Panc1 (cell line): Measurements from ENCODE around the gene PAPSS2. TPM values are rescaled to one million over a fixed set of nuclear protein-coding genes. Genes with fewer than 3 reads are reported as not detected.

Experiments used
- ATAC-seq: fragments of 200-7000 bp; cut with Tn5 transposase; 2 replicates; pipeline ENCODE4 v1.9.1; 2020; ENCODE audit warnings: mild to moderate bottlenecking, moderate library complexity
- BruUV-seq: library from RNA; stranded (reverse); fragments of 400-500 nt; replicated peaks from 2 replicates; lab custom pipeline; 2021; lab: Mats Ljungman, UMichigan
- CTCF ChIA-PET: fragments of 300-600 bp; sonication (Branson Sonifier 250); formaldehyde crosslinking; loops from one replicate; lab custom pipeline; 2022; ENCODE audit warnings: antibody characterized with exemption; lab: Charles Lee
- POLR2A ChIA-PET: fragments of 300-600 bp; sonication (Branson Sonifier 250); formaldehyde crosslinking; loops from one replicate; lab custom pipeline; 2022; ENCODE audit warnings: antibody characterized with exemption; lab: Charles Lee
- DNase-seq: peaks from one replicate; pipeline ENCODE4 v3.0.0-alpha.2; 2010; ENCODE audit warnings: low read depth, low spot score
- H3K27ac ChIP-seq: 2 replicates; pipeline ENCODE4 v1.5.1; 2011; ENCODE audit warnings: mild to moderate bottlenecking, low read length, inconsistent platforms
- H3K27me3 ChIP-seq: fragments of 200-500 bp; sonication (Bioruptor generic); 2 replicates; pipeline ENCODE4 v1.6.0; 2014; ENCODE audit warnings: low read length, inconsistent platforms; ENCODE audit not compliant: control insufficient read depth, insufficient read depth
- H3K36me3 ChIP-seq: fragments of 200-500 bp; sonication (Bioruptor generic); 2 replicates; pipeline ENCODE4 v1.5.1; 2014; ENCODE audit warnings: inconsistent platforms, mild to moderate bottlenecking, low read length, moderate library complexity; ENCODE audit not compliant: control insufficient read depth, insufficient read depth
- H3K4me1 ChIP-seq: 2 replicates; pipeline ENCODE4 v1.5.1; 2011; ENCODE audit warnings: inconsistent platforms, mild to moderate bottlenecking, low read length, moderate library complexity; ENCODE audit not compliant: control insufficient read depth, insufficient read depth
- H3K4me3 ChIP-seq, 2 experiments: 2 replicates each; pipeline ENCODE4 v1.5.1; 2011 to 2012; ENCODE audit warnings: low read depth in 2 of 2, low read length in 2 of 2, mild to moderate bottlenecking in 2 of 2, inconsistent platforms in 1 of 2, moderate library complexity in 1 of 2
- H3K9me3 ChIP-seq: fragments of 200-500 bp; sonication (Bioruptor generic); 2 replicates; pipeline ENCODE4 v1.5.1; 2014; ENCODE audit warnings: low read depth, mild to moderate bottlenecking, inconsistent platforms, low read length, moderate library complexity; ENCODE audit not compliant: control insufficient read depth, insufficient read depth
- POLR2AphosphoS5 ChIP-seq: IDR thresholded peaks from 2 replicates; pipeline ENCODE4 v1.6.1; 2012; ENCODE audit warnings: mild to moderate bottlenecking, low read depth, low read length, moderate library complexity
- SIN3A ChIP-seq: IDR thresholded peaks from 2 replicates; pipeline ENCODE4 v1.6.1; 2012; ENCODE audit warnings: low read depth, mild to moderate bottlenecking, low read length, moderate library complexity, borderline replicate concordance; ENCODE audit not compliant: insufficient read depth
- TCF7L2 ChIP-seq: IDR thresholded peaks from 2 replicates; pipeline ENCODE4 v1.6.1; 2011; ENCODE audit warnings: mild to moderate bottlenecking, low read depth, low read length, inconsistent platforms
- in situ Hi-C: cut with HindIII; loops from 2 replicates; pipeline ENCODE4 v1.10.0; 2016; ENCODE audit warnings: low sequenced_read_pairs, low pct_unique_long_range_greater_than_20kb
- intact Hi-C: fragments of 100-400 bp; cut with micrococcal nuclease; formaldehyde crosslinking; loops from one replicate; pipeline ENCODE4 v1.10.0; 2022; ENCODE audit not compliant: unreplicated experiment
- total RNA-seq: library from RNA; stranded (reverse); gene quantifications from one replicate; pipeline ENCODE4 v1.2.1, GENCODE V29; 2021; ENCODE audit not compliant: unreplicated experiment
- TF ChIP-seq, protein P1 (sequence below), 2 experiments: IDR thresholded peaks; 2 replicates each; pipeline ENCODE4 v1.6.1; 2011 to 2012; ENCODE audit warnings: low read depth in 2 of 2, control low read depth in 1 of 2, low read length in 1 of 2, mild to moderate bottlenecking in 1 of 2, moderate library complexity in 1 of 2; ENCODE audit not compliant: insufficient read depth in 1 of 2
- TF ChIP-seq, protein P2 (sequence below): fragments of 450-650 bp; IDR thresholded peaks from 2 replicates; pipeline ENCODE4 v1.5.1; 2017; ENCODE audit warnings: mild to moderate bottlenecking

Gene PAPSS2
- total RNA-seq, 1 experiment from 2014 or later, result 17.1 TPM

DNA sequence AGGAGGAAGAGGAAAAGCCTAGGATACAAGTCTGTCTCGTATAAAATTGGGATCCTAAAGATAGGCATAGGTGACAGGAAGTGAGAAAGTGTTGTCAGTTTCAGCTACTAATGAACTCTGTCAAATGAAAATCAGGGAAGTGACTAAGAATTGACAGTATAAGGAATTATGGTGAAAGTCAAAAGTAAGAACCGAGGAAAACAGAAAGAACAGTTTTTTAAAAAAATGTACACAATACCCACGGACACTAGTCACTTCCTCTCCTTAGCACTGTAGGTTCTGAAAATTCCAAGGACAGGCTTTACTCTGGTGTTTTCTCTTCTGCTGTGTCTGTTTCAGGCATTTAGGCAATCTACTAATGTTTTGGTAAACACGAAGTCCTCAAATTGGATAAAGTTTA is 116.1 kb downstream of the PAPSS2 start:
- ATAC-seq (no peak), DNase-seq (no peak)
- TF ChIP-seq SIN3A (no peak), TCF7L2 (no peak), POLR2AphosphoS5 (no peak)
- TF ChIP-seq, protein P1, sequence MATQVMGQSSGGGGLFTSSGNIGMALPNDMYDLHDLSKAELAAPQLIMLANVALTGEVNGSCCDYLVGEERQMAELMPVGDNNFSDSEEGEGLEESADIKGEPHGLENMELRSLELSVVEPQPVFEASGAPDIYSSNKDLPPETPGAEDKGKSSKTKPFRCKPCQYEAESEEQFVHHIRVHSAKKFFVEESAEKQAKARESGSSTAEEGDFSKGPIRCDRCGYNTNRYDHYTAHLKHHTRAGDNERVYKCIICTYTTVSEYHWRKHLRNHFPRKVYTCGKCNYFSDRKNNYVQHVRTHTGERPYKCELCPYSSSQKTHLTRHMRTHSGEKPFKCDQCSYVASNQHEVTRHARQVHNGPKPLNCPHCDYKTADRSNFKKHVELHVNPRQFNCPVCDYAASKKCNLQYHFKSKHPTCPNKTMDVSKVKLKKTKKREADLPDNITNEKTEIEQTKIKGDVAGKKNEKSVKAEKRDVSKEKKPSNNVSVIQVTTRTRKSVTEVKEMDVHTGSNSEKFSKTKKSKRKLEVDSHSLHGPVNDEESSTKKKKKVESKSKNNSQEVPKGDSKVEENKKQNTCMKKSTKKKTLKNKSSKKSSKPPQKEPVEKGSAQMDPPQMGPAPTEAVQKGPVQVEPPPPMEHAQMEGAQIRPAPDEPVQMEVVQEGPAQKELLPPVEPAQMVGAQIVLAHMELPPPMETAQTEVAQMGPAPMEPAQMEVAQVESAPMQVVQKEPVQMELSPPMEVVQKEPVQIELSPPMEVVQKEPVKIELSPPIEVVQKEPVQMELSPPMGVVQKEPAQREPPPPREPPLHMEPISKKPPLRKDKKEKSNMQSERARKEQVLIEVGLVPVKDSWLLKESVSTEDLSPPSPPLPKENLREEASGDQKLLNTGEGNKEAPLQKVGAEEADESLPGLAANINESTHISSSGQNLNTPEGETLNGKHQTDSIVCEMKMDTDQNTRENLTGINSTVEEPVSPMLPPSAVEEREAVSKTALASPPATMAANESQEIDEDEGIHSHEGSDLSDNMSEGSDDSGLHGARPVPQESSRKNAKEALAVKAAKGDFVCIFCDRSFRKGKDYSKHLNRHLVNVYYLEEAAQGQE (IDR thresholded peaks at IDR 0.05; ENCODE audit: insufficient read depth in 1 of 2, low read depth in 2 of 2, low read length in 1 of 2), result no peak
- TF ChIP-seq, protein P2, sequence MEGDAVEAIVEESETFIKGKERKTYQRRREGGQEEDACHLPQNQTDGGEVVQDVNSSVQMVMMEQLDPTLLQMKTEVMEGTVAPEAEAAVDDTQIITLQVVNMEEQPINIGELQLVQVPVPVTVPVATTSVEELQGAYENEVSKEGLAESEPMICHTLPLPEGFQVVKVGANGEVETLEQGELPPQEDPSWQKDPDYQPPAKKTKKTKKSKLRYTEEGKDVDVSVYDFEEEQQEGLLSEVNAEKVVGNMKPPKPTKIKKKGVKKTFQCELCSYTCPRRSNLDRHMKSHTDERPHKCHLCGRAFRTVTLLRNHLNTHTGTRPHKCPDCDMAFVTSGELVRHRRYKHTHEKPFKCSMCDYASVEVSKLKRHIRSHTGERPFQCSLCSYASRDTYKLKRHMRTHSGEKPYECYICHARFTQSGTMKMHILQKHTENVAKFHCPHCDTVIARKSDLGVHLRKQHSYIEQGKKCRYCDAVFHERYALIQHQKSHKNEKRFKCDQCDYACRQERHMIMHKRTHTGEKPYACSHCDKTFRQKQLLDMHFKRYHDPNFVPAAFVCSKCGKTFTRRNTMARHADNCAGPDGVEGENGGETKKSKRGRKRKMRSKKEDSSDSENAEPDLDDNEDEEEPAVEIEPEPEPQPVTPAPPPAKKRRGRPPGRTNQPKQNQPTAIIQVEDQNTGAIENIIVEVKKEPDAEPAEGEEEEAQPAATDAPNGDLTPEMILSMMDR, result no peak
- no peak overlapping the region for H3K27ac ChIP-seq
- H3K36me3 ChIP-seq, result peaks cover 20% of the 10 kb centered on the region
- no TSS peak for BruUV-seq
- no peaks in the 10 kb centered on the region for H3K4me1 ChIP-seq
- no peaks in the 10 kb centered on the region for H3K9me3 ChIP-seq
- H3K4me3 ChIP-seq, result no peak overlapping the region
- in situ Hi-C loops (no loop called here), intact Hi-C loops (no loop called here)
- no peaks in the 10 kb centered on the region for H3K27me3 ChIP-seq
- POLR2A ChIA-PET, result no interaction called here
- CTCF ChIA-PET, result no interaction called here

DNA sequence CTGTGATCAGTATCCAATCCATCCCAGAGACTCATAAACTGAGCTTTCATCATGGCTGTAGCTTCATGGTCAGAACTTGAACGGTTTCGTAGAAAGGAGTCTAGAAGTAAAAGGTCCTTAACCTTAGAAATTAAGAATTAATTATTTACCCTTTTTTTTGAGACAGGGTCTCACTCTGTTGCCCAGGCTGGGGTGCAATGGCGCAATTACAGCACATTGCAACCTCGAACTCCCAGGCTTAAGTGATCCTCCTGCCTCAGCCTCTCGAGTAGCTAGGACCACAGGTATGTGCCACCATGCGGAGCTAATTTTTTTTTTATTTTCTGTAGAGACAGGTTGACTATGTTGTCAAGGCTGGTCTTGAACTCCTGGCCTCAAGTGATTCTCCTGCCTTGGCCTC is 116.7 kb downstream of the PAPSS2 start:
- POLR2A ChIA-PET, result no interaction called here
- BruUV-seq, result no TSS peak
- TF ChIP-seq TCF7L2, result no peak
- TF ChIP-seq, protein P1 (IDR thresholded peaks at IDR 0.05; ENCODE audit: insufficient read depth in 1 of 2, low read depth in 2 of 2, low read length in 1 of 2), result no peak
- no peaks in the 10 kb centered on the region for H3K9me3 ChIP-seq
- peaks cover 14% of the 10 kb centered on the region for H3K36me3 ChIP-seq
- CTCF ChIA-PET, result no interaction called here
- H3K4me3 ChIP-seq, result no peak overlapping the region
- no peaks in the 10 kb centered on the region for H3K27me3 ChIP-seq
- no peaks in the 10 kb centered on the region for H3K4me1 ChIP-seq
- ATAC-seq (no peak), DNase-seq (no peak)
- in situ Hi-C loops, result no loop called here
- H3K27ac ChIP-seq, result no peak overlapping the region
- intact Hi-C loops, result no loop called here
